Keratinocyte (primary cell): ENCODE measurements around the gene PDILT.

Experiments used
- EZH2 ChIP-seq: IDR thresholded peaks from one replicate; pipeline ENCODE4 v1.6.1; 2012; ENCODE audit warnings: inconsistent platforms, mild to moderate bottlenecking, low read length, moderate library complexity
- TF ChIP-seq, protein P1 (sequence below), 3 experiments: IDR thresholded peaks in 1 of 3; conservative IDR thresholded peaks in 1 of 3; optimal IDR thresholded peaks in 1 of 3; 2 replicates in 2 of 3; 3 replicates in 1 of 3; pipeline versions ENCODE3 to v1.5.1; 2011; ENCODE audit warnings: low read length in 3 of 3, mild to moderate bottlenecking in 3 of 3, moderate library complexity in 2 of 3, control low read depth in 1 of 3, inconsistent platforms in 1 of 3; ENCODE audit not compliant: insufficient read depth in 2 of 3; ENCODE audit errors: extremely low read depth in 1 of 3

DNA sequence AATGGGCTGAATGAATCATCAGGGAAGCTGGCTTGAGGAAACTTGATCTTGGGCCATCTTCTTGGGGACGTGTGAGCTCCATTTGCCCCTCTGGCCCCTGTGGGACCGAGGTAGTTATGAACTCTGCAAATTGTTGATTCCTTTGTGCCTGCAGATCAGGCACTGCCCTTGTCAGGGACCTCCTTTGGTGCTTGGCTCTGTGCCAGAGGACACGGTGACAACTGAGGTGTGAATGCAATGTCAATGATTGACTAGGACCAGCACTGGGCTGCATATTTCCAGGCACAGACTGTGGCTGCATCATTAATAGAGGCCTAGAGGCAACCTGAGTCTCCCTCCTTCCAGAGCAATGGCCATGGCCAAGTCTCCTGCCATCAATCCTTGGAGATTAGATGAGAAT lies 23.8 kb downstream of the PDILT start:
- TF ChIP-seq, protein P1, sequence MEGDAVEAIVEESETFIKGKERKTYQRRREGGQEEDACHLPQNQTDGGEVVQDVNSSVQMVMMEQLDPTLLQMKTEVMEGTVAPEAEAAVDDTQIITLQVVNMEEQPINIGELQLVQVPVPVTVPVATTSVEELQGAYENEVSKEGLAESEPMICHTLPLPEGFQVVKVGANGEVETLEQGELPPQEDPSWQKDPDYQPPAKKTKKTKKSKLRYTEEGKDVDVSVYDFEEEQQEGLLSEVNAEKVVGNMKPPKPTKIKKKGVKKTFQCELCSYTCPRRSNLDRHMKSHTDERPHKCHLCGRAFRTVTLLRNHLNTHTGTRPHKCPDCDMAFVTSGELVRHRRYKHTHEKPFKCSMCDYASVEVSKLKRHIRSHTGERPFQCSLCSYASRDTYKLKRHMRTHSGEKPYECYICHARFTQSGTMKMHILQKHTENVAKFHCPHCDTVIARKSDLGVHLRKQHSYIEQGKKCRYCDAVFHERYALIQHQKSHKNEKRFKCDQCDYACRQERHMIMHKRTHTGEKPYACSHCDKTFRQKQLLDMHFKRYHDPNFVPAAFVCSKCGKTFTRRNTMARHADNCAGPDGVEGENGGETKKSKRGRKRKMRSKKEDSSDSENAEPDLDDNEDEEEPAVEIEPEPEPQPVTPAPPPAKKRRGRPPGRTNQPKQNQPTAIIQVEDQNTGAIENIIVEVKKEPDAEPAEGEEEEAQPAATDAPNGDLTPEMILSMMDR (optimal IDR thresholded peaks at IDR 0.05 in 1 of 3, IDR thresholded peaks at IDR 0.05 in 1 of 3, conservative IDR thresholded peaks at IDR 0.05 in 1 of 3; ENCODE audit: extremely low read depth in 1 of 3, insufficient read depth in 2 of 3, low read length in 3 of 3): no peak
- no peak for TF ChIP-seq EZH2
